Measurements from ENCODE around the gene MIB2. TPM values are rescaled to one million over a fixed set of nuclear protein-coding genes. Genes with fewer than 3 reads are reported as not detected.
"Not testable (repeated sequence)": the region's sequence is repeated elsewhere in the genome, so short reads cannot be mapped to it uniquely, and the experiment has no call there.

MIB2 gene
- total RNA-seq, 1 donor from 2014 or later, result 78.2 TPM

GRCh38 chr1:1591452-1591851 is 23.8 kb upstream of the MIB2 start:
- Histone ChIP-seq H3K27me3 (ENCODE audit: control insufficient read depth, insufficient read depth, low read length) (peaks cover 2% of the 10 kb centered on the region), H3K36me3 (ENCODE audit: control insufficient read depth, insufficient read depth, low read length) (no peaks in the 10 kb centered on the region), H3K4me3 (ENCODE audit: low read depth, low read length) (no peak overlapping the region)
- DNase-seq (ENCODE audit: low read depth) (peak; percentile 64), FAIRE-seq (no peak)
- TF ChIP-seq CTCF (IDR thresholded peaks at IDR 0.05; ENCODE audit: insufficient read depth, low read length, severe bottlenecking), result no peak

DNA sequence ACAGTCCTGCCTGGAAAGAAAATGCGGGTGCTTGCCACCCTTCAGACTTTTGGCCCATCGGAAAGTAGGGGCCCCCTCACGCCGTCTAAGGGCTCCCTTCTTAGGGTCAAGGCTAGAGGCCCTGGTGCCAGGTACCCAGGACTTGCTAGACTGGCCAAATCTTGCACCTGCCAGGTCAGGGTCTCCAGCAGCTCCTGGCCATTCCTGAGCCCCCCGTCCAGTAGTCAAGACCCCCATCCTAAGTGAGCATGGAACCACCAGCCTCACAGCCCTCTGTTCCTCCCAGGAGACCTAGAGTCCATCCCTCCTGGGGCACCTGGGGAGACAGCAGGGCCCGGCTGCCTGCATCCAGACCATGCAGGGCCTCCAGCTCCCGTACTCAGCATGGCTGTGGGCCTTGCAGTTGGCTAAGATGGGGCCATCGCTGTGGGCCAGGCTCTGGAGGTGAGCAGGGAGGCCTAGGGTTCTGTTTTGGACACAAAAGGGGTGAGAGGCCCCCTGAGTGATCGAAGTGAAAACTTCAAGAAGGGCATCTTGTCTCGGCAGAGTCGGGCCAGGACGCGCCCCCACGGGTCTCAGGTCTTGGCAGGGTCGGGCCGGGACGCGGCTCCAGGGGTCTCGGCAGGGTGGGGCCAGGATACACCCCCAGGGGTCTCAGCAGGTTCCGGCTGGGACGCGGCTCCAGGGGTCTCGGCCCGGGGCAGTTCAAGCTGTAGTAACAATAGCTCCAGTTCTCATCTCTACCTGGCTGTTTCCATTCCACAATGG is 21.3 kb upstream of the MIB2 start:
- Histone ChIP-seq H3K36me3 (ENCODE audit: control insufficient read depth, insufficient read depth, low read length) (no peaks in the 10 kb centered on the region), H3K27me3 (ENCODE audit: control insufficient read depth, insufficient read depth, low read length) (peaks cover 8% of the 10 kb centered on the region), H3K4me3 (ENCODE audit: low read depth, low read length) (no peak overlapping the region)
- DNase-seq (ENCODE audit: low read depth) (no peak), FAIRE-seq (no peak)
- no peak for TF ChIP-seq CTCF (IDR thresholded peaks at IDR 0.05; ENCODE audit: insufficient read depth, low read length, severe bottlenecking)

DNA sequence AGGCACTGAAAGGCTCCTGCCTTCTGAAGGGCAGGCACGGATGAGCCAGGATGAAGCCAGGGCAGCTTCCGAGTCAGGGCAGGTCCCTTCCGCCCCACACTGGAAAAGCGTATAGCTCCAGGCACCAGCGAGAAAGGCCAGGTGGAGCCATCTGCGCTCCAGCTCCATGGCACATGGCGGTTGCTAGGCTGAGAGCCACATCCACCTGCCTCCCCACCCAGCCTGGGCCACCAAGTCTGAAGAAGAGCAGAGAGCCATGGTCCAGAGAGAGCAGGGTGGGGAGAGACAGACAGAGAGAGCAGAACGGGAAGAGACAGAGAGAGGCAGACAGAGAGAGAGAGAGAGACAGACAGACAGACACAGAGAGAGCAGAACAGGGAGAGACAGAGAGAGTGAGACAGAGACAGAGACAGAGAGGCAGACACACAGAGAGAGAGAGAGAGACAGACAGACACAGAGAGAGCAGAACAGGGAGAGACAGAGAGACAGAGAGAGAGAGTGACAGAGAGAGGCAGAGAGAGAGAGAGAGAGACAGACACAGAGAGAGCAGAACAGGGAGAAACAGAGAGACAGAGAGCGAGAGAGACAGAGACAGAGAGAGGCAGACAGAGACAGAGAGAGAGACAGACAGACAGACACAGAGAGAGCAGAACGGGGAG is 20.6 kb upstream of the MIB2 start:
- no peak for DNase-seq (ENCODE audit: low read depth)
- H3K27me3 ChIP-seq (ENCODE audit: control insufficient read depth, insufficient read depth, low read length), result peaks cover 8% of the 10 kb centered on the region
- FAIRE-seq, result peak; percentile 77
- TF ChIP-seq CTCF (IDR thresholded peaks at IDR 0.05; ENCODE audit: insufficient read depth, low read length, severe bottlenecking), result no peak
- H3K4me3 ChIP-seq (ENCODE audit: low read depth, low read length), result no peak overlapping the region
- H3K36me3 ChIP-seq (ENCODE audit: control insufficient read depth, insufficient read depth, low read length), result no peaks in the 10 kb centered on the region

DNA sequence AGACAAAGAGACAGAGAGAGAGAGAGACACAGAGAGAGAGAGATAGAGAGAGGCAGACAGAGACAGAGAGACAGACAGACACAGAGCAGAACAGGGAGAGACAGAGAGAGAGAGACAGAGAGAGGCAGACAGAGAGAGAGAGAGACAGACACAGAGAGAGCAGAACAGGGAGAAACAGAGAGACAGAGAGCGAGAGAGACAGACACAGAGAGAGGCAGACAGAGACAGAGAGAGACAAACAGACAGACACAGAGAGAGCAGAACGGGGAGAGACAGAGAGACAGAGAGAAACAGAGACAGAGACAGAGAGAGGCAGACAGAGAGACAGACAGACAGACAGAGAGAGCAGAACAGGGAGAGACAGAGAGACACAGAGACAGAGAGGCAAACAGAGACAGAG is 20.0 kb upstream of the MIB2 start:
- not testable (repeated sequence) for H3K36me3 ChIP-seq (ENCODE audit: control insufficient read depth, insufficient read depth, low read length); FAIRE-seq; DNase-seq (ENCODE audit: low read depth); H3K4me3 ChIP-seq (ENCODE audit: low read depth, low read length); H3K27me3 ChIP-seq (ENCODE audit: control insufficient read depth, insufficient read depth, low read length)

DNA sequence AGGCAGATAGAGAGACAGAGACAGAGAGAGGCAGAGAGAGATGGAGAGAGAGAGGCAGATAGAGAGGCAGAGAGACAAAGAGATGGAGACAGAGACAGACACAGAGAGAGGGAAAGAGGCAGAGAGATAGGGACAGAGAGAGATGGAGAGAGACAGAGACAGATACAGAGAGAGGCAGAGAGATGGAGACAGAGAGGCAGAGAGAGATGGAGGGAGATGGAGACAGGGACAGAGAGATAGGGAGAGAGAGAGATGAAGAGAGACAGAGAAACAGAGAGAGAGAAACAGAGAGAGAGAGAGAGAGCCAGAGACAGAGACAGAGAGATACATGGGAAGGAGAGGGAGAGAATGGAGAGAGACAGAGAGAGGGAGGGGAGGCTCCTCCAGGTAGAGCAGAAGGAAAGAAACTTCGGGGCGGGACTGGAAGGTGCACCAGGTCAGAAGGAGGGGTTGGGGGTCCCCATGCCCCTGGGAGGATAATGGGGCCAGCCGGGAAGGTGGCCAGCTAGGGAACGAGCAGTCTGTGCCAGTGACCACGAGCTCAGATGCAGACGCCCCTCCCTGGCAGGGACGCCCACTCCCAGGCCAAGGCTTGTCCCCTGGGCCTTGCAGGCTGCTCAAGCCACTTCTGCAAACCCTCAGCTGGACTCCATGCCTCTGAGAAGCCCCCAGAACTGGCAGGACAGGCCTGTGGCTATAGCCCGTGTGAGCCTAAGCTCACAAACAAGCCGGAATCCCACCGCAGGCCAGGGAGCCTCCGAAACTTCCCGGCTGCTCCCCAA is 18.6 kb upstream of the MIB2 start:
- DNase-seq (ENCODE audit: low read depth) (no peak), FAIRE-seq (no peak)
- peaks cover 8% of the 10 kb centered on the region for H3K27me3 ChIP-seq (ENCODE audit: control insufficient read depth, insufficient read depth, low read length)
- H3K36me3 ChIP-seq (ENCODE audit: control insufficient read depth, insufficient read depth, low read length), result no peaks in the 10 kb centered on the region
- no peak for TF ChIP-seq CTCF (IDR thresholded peaks at IDR 0.05; ENCODE audit: insufficient read depth, low read length, severe bottlenecking)
- H3K4me3 ChIP-seq (ENCODE audit: low read depth, low read length), result no peak overlapping the region

All from bronchial epithelial cell (primary cell).